GM13977 (cell line): ENCODE results near the gene DIAPH2.

Experiments
- DNase-seq: peaks from one replicate; pipeline ENCODE4 v3.0.0; 2012; ENCODE audit warnings: low spot score
- in situ Hi-C: fragments of 300-500 bp; cut with MboI; formaldehyde crosslinking; loops from one replicate; pipeline ENCODE4 v1.12.0; 2022; ENCODE audit warnings: low sequenced_read_pairs, low pct_unique_long_range_greater_than_20kb, mixed read lengths, inconsistent platforms; ENCODE audit not compliant: unreplicated experiment
- TF ChIP-seq, protein P1 (sequence below): IDR thresholded peaks from 2 replicates; pipeline ENCODE4 v1.5.1; 2012; ENCODE audit warnings: mild to moderate bottlenecking, control low read depth; ENCODE audit not compliant: insufficient read depth; ENCODE audit errors: extremely low read depth, missing control alignments

Gene DIAPH2

DNA sequence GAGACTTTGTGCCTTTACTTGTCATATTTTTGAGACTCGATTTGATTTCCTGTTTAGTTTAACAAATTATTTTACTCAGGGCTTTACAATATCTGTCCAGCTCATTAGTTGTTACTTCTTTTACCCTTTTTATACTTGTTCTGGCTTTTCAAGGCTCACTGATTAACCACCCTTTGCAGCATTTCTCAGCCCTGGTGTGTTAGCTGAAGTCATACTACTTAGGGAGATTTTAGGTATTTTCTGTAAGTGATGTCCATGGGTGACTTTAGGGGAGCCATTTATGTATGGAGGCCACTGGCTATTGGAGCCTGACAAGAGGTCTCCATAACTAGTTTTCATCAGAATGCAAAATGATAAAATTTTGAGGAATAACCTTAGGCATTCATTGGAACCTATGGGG lies 346.3 kb downstream of the DIAPH2 start:
- in situ Hi-C loops, result no loop called here
- no peak for DNase-seq
- TF ChIP-seq, protein P1, sequence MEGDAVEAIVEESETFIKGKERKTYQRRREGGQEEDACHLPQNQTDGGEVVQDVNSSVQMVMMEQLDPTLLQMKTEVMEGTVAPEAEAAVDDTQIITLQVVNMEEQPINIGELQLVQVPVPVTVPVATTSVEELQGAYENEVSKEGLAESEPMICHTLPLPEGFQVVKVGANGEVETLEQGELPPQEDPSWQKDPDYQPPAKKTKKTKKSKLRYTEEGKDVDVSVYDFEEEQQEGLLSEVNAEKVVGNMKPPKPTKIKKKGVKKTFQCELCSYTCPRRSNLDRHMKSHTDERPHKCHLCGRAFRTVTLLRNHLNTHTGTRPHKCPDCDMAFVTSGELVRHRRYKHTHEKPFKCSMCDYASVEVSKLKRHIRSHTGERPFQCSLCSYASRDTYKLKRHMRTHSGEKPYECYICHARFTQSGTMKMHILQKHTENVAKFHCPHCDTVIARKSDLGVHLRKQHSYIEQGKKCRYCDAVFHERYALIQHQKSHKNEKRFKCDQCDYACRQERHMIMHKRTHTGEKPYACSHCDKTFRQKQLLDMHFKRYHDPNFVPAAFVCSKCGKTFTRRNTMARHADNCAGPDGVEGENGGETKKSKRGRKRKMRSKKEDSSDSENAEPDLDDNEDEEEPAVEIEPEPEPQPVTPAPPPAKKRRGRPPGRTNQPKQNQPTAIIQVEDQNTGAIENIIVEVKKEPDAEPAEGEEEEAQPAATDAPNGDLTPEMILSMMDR, result no peak

DNA sequence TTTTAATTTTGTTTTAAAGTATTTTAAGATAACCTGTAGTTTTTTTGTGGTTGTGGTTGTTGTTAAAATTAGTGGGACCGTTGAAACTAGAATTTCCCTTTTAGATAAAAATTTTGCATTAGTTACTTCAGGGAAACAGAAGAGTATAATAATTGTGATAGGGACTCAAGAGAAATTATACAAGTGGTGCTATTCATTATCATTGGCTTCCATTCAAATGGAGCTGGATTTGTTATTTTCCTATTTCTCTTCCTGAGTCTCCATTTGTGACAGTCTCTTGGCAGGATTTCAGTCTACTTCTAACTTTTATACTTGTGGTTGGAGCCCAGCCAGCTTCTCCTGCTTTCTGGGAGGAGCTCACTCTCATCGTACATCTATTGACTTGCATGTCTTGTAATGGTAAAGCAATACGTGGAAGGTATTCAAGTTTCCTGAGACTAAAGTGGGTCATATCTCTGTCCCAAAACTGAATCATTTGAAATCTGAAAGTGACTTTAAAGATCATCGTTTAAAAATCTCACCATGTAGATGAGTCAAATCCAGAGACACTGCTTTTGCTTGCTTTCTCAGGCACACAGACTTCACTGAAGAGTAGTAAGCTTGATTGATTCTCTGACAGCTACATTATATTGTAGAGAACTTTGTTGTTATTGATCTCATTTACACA lies 354.9 kb downstream of the DIAPH2 start:
- in situ Hi-C loops, result no loop called here
- DNase-seq, result peak; percentile 9
- TF ChIP-seq, protein P1, result no peak

DNA sequence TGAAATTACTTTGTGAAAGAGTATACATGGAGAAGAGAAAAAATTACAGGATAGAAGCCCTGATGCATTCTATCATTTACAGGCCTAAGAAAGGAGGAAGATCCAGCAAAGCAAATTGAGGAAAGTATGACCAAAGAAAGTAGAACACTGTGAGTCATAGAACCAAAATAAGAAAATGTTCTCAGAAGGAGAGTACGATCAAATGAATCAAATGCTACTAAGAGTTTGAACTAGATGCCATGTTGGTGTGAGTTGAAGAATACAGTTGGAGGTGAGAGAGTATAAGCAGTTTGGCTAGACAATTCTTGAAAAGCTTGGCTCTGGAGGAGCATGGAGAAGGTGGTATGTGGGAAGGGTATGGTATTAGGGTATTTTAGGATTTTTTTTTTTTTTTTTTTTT lies 360.8 kb downstream of the DIAPH2 start:
- in situ Hi-C loops, result no loop called here
- no peak for DNase-seq
- TF ChIP-seq, protein P1, result no peak

DNA sequence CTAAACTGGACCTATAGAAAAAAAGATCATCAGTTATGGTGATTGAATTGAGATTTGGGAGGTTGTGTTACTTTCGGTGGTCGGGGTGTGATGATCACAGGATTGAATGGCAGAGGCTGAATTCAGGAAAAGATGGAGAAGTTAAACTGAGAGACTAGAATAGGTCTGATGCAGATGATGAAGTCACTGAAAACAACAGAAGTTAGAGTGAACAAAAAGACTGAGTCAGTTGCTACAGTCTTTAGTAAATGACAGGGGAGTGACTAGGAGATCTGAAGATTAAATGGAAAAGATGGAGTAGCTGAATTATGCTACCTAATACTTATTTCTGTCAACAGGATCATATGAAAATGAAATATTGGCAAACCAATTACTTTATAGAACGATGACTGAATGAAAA lies 362.2 kb downstream of the DIAPH2 start:
- in situ Hi-C loops, result no loop called here
- no peak for DNase-seq
- TF ChIP-seq, protein P1, result no peak

DNA sequence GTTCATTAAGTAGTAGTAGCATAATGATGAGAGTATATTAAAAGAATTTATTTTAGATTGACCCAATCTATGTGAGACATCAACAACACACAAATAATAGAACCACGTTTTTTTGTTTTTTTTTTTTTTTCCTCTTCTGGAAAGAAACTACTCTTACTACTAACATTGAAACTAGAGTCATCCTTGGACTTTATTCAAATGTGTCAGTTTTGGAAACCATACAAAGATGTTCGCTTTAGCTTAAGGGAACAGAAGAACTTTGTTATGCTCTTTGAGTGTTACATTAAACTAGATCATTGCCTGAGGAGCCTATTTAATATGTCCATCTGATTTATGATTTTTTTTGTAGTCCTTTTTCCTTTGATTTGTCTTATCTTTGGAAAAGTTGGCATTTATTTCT lies 365.8 kb downstream of the DIAPH2 start:
- no peak for DNase-seq
- TF ChIP-seq, protein P1, result no peak
- in situ Hi-C loops, result no loop called here

DNA sequence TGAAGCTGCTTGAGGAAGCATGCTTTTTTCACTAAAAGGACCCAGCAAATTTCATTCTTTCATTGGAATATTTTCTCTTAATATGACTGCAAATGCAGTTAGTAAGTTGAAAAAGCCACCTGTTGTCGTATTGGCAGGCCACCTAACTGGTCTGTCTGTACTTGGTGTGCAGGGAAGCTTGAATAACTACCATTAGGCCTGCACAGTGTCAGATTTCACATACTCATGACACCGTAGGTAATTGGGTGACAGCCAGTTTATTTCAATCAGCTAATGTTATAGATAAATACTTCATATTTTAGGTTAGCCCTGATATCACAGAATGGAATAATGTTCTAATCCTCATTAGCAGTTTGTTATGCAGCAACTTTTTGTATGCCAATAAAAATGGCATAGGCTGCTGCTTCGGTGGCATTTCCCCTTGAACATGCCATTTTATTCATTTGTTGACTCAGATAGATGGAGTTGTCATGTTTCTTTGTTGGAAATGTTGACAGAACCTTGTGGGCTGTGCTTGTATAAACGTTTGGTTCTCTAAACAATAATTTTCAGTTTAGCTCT lies 372.8 kb downstream of the DIAPH2 start:
- no peak for DNase-seq
- in situ Hi-C loops, result no loop called here
- TF ChIP-seq, protein P1, result no peak
